HuH-7.5 (cell line): ENCODE measurements around the gene KIF23.
"Not testable (repeated sequence)": the region's sequence is repeated elsewhere in the genome, so short reads cannot be mapped to it uniquely, and the experiment has no call there.

Experiments
- DNase-seq: peaks from one replicate; pipeline ENCODE4 v3.0.0; 2011; ENCODE audit warnings: low spot score

The KIF23 gene

GRCh38 chr15:69413822-69414700, at the start of gene KIF23:
Gene KIF23 (plus strand): TSS chr15:69414349. CDS start chr15:69414466, 117 bp downstream.
- peak; percentile 97 for DNase-seq

- DNase-seq, result no peak
These were observed 46.9 kb upstream of the KIF23 start for GRCh38 chr15:69367236-69367635.

- no peak for DNase-seq
These were observed 44.5 kb upstream of the KIF23 start for GRCh38 chr15:69369631-69370030.

- DNase-seq, result no peak
These were observed 40.7 kb upstream of the KIF23 start for GRCh38 chr15:69373406-69373805.

- DNase-seq, result no peak
These were observed 38.9 kb upstream of the KIF23 start for GRCh38 chr15:69375151-69375790.

GRCh38 chr15:69377216-69377970, 36.8 kb upstream of the KIF23 start:
- DNase-seq, result no peak

GRCh38 chr15:69380100-69380725, 33.9 kb upstream of the KIF23 start:
- peak; percentile 43 for DNase-seq

GRCh38 chr15:69380726-69381105, 33.4 kb upstream of the KIF23 start:
- no peak for DNase-seq

GRCh38 chr15:69382176-69382575, 32.0 kb upstream of the KIF23 start:
- not testable (repeated sequence) for DNase-seq

- DNase-seq, result not testable (repeated sequence)
These were observed 30.1 kb upstream of the KIF23 start for GRCh38 chr15:69384066-69384465.

GRCh38 chr15:69384626-69385598, 29.2 kb upstream of the KIF23 start:
- DNase-seq, result no peak

GRCh38 chr15:69385831-69386230, 28.3 kb upstream of the KIF23 start:
- no peak for DNase-seq

GRCh38 chr15:69386284-69386683, 27.9 kb upstream of the KIF23 start:
- DNase-seq, result no peak

- DNase-seq, result no peak
These were observed 25.9 kb upstream of the KIF23 start for GRCh38 chr15:69388260-69388705.

GRCh38 chr15:69389426-69389825, 24.7 kb upstream of the KIF23 start:
- no peak for DNase-seq

- DNase-seq, result no peak
These were observed 23.6 kb upstream of the KIF23 start for GRCh38 chr15:69390575-69390974.

GRCh38 chr15:69391046-69391757, 22.9 kb upstream of the KIF23 start:
- DNase-seq, result no peak

- DNase-seq, result no peak
These were observed 21.8 kb upstream of the KIF23 start for GRCh38 chr15:69392352-69392751.

GRCh38 chr15:69393831-69394491, 20.2 kb upstream of the KIF23 start:
- no peak for DNase-seq
